Progenitor cell of endocrine pancreas (in vitro differentiated cells): ENCODE results near the gene CFAP100. TPM values are rescaled to one million over a fixed set of nuclear protein-coding genes. Genes with fewer than 3 reads are reported as not detected.

Experiments
- DNase-seq: peaks from one replicate; pipeline ENCODE4 v3.0.0; 2021; ENCODE audit warnings: low spot score; ENCODE audit not compliant: unreplicated experiment
- H3K27ac Mint-ChIP-seq: 2 replicates; pipeline ENCODE4 v1.8.0; 2021; ENCODE audit warnings: mild to moderate bottlenecking, moderate library complexity, mixed read lengths
- H3K27me3 Mint-ChIP-seq: 2 replicates; pipeline ENCODE4 v1.8.0; 2021; ENCODE audit warnings: mixed read lengths
- H3K36me3 Mint-ChIP-seq: 2 replicates; pipeline ENCODE4 v1.8.0; 2022; ENCODE audit warnings: mixed read lengths; ENCODE audit not compliant: insufficient read depth
- H3K4me1 Mint-ChIP-seq: 2 replicates; pipeline ENCODE4 v1.8.0; 2021; ENCODE audit warnings: low read depth, mixed read lengths
- H3K4me3 Mint-ChIP-seq: 2 replicates; pipeline ENCODE4 v1.8.0; 2021; ENCODE audit warnings: low read depth, mild to moderate bottlenecking, moderate library complexity, mixed read lengths
- H3K9me3 Mint-ChIP-seq: 2 replicates; pipeline ENCODE4 v1.8.0; 2021; ENCODE audit warnings: low read depth, mixed read lengths
- total RNA-seq: library from RNA; stranded (reverse); gene quantifications from 2 replicates; pipeline ENCODE4 v1.2.1, GENCODE V29; 2021
- TF ChIP-seq, protein P1 (sequence below): fragments of 200-600 bp; sonication (generic); IDR thresholded peaks from one replicate; pipeline ENCODE4 v1.5.0; 2021; ENCODE audit warnings: antibody characterized with exemption, mild to moderate bottlenecking; ENCODE audit not compliant: unreplicated experiment

The CFAP100 gene
- total RNA-seq, 1 donor from 2014 or later: 0.79 TPM

DNA sequence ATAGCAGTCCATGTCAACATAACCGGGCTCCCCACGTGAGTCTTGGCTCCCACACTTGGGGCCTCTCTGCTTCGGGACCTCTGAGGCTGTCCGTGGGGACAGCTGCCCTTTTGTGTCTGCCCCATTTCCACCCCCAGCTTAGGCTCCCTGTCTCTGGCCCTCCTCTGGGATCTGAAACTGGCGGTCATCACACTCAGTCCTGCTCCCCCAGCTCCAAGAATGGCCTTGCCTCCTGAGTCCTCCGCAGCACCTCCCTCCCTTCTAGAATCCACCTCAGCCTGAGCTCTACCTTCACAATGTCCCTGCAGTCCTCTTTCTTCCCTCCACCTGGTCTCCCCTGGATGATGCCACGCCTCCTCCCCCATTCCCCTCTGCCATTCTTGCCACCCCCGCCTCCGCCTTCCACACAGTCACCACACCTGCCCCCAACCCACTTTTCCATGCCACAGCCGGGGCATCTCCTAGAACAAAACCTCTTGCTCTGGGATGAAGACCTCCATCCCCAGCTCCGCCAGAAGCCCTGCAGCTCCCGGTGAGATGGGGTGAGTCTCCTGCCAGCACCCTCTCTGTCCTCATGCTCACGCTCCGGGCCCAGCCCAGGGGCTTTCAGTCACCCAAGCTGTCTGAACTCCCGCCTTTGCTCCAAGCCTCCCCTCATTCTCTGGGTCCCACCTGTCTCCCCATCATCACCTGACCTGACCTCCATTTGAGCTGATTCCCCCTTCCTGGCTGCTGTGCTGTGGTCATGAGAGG is 88.0 kb downstream of the CFAP100 start:
- Mint-ChIP-seq H3K27ac (no peak overlapping the region), H3K27me3 (peaks cover 7% of the 10 kb centered on the region)

DNA sequence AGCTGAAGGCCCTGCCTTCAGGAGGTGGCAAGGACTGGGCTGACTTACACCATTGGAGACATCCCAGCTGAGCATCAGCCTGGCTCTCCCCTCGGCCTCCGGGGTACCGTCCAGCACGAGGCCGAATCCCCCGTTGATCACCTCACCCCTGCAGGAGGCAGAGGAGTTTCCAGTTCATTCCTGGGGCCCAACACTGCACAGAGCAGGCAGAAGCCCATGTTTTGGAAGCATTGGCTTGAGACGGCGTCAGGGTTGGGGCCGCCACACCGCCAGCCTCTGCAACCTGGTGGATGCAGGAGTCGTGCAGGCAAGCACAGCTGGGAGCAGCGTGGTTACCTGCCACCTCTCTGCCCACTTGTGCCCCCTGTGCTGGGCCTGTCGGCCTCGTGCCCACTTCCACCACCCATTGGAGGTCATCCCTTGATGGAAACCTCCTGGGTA is 88.6 kb downstream of the CFAP100 start:
- no peak overlapping the region for H3K27ac Mint-ChIP-seq
- no peaks in the 10 kb centered on the region for H3K36me3 Mint-ChIP-seq
- H3K9me3 Mint-ChIP-seq: no peaks in the 10 kb centered on the region
- no peak for DNase-seq
- TF ChIP-seq, protein P1, sequence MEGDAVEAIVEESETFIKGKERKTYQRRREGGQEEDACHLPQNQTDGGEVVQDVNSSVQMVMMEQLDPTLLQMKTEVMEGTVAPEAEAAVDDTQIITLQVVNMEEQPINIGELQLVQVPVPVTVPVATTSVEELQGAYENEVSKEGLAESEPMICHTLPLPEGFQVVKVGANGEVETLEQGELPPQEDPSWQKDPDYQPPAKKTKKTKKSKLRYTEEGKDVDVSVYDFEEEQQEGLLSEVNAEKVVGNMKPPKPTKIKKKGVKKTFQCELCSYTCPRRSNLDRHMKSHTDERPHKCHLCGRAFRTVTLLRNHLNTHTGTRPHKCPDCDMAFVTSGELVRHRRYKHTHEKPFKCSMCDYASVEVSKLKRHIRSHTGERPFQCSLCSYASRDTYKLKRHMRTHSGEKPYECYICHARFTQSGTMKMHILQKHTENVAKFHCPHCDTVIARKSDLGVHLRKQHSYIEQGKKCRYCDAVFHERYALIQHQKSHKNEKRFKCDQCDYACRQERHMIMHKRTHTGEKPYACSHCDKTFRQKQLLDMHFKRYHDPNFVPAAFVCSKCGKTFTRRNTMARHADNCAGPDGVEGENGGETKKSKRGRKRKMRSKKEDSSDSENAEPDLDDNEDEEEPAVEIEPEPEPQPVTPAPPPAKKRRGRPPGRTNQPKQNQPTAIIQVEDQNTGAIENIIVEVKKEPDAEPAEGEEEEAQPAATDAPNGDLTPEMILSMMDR: no peak
- H3K27me3 Mint-ChIP-seq: peaks cover 8% of the 10 kb centered on the region
- H3K4me3 Mint-ChIP-seq: no peak overlapping the region
- H3K4me1 Mint-ChIP-seq: no peaks in the 10 kb centered on the region

More for the DNA sequence above, 88.0 kb downstream of the CFAP100 start:
- no peak for DNase-seq
- Mint-ChIP-seq H3K36me3 (no peaks in the 10 kb centered on the region), H3K4me3 (no peak overlapping the region), H3K4me1 (no peaks in the 10 kb centered on the region), H3K9me3 (no peaks in the 10 kb centered on the region)
- TF ChIP-seq, protein P1: no peak

DNA sequence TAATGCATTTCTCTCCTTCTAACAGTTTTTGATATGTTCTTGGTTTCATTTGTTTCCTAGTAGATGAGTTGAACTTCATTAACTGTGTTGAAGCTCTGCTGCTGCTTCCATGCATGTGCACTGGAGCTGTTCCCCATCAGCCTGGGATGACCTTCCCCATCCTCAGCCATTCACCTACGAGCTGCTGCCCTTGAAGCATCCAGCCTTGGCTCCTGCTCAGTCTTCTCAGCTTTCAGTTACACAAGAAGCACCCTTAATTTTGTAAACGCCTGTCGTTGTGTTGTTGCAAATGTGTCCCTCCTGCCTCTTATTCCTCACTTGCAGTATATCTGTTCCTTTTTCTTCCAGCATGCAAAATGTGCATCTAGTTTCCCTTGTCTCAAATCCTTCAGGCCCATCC is 89.4 kb downstream of the CFAP100 start:
- Mint-ChIP-seq H3K9me3 (no peaks in the 10 kb centered on the region), H3K27me3 (peaks cover 9% of the 10 kb centered on the region), H3K4me1 (no peaks in the 10 kb centered on the region), H3K36me3 (no peaks in the 10 kb centered on the region), H3K27ac (no peak overlapping the region), H3K4me3 (no peak overlapping the region)
- DNase-seq: no peak
- TF ChIP-seq, protein P1: no peak

DNA sequence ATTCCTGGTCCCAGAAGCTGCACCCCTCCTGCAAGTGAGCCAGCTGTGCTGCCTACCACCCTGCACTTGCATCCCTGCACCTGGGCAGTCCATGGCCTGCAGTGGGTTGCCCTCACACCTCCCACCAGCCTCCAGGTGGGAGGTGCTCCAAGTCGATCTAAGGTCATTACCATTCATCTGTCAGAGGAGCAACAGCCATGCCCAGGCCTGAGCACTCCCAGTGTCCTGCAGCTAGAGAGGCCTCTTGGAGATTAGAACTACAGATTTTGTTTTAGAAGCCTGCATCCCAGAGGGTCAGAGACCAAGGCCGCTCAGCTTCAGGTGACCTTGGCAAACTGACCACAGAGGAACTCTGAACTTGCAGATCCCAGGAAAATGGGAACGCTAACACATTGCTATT is 90.0 kb downstream of the CFAP100 start:
- Mint-ChIP-seq H3K36me3 (no peaks in the 10 kb centered on the region), H3K27ac (no peak overlapping the region), H3K4me3 (no peak overlapping the region), H3K9me3 (no peaks in the 10 kb centered on the region), H3K27me3 (peaks cover 12% of the 10 kb centered on the region), H3K4me1 (no peaks in the 10 kb centered on the region)
- TF ChIP-seq, protein P1: no peak
- DNase-seq: no peak

DNA sequence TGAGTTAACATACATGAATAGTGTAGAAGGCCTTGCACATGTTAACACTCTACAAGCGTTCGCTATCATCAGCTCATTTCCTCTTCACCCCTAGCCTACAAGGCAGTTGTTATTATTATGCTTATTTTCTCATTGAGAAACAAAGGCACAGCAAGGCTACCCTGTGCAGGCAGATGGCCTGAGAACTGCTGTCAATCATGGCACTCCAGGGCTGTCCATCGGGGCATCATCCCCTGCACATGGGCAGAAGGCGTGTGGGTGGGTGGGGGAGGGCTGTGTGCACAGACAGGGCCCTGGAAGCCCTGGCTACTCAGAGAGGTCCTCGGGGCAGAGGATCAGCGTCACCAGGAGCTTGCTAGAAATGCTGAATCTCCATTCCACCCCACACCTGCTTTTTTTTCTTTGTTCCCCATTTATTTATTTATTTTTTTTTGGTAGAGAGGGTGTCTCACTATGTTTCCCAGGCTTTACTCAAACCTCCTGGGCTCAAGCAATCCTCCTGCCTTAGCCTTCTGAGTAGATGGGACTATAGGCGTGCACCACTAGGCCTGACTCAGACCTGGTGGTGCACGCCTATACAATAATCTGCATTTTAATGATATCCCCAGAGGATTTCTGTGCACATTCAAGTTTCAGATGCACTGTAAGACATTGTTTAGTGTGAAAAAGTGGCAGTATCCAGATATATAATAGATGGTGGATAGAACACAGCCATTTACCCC is 90.6 kb downstream of the CFAP100 start:
- Mint-ChIP-seq H3K9me3 (no peaks in the 10 kb centered on the region), H3K36me3 (no peaks in the 10 kb centered on the region), H3K27me3 (peaks cover 12% of the 10 kb centered on the region), H3K27ac (no peak overlapping the region), H3K4me3 (no peak overlapping the region), H3K4me1 (no peaks in the 10 kb centered on the region)
- TF ChIP-seq, protein P1: no peak
- no peak for DNase-seq
